Type B pancreatic cell (in vitro differentiated cells): ENCODE data around the gene ZNF438. TPM values are rescaled to one million over a fixed set of nuclear protein-coding genes. Genes with fewer than 3 reads are reported as not detected.

Source experiments
- DNase-seq: peaks from one replicate; pipeline ENCODE4 v3.0.0; 2021; ENCODE audit warnings: mixed read lengths; ENCODE audit not compliant: unreplicated experiment; ENCODE audit errors: extremely low spot score
- H3K27ac Mint-ChIP-seq: 2 replicates; pipeline ENCODE4 v1.8.0; 2021; ENCODE audit warnings: mild to moderate bottlenecking, mixed read lengths
- H3K27me3 Mint-ChIP-seq: 2 replicates; pipeline ENCODE4 v1.8.0; 2021; ENCODE audit warnings: mixed read lengths
- H3K36me3 Mint-ChIP-seq: 2 replicates; pipeline ENCODE4 v1.8.0; 2021; ENCODE audit warnings: mixed read lengths
- H3K4me1 Mint-ChIP-seq: one replicate; pipeline ENCODE4 v1.8.0; 2021; ENCODE audit warnings: mixed read lengths; ENCODE audit not compliant: unreplicated experiment
- H3K4me3 Mint-ChIP-seq: 2 replicates; pipeline ENCODE4 v1.8.0; 2021; ENCODE audit warnings: mild to moderate bottlenecking, mixed read lengths
- H3K9me3 Mint-ChIP-seq: 2 replicates; pipeline ENCODE4 v1.8.0; 2021; ENCODE audit warnings: mixed read lengths
- CTCF ChIP-seq: fragments of 200-600 bp; sonication (generic); conservative IDR thresholded peaks from 2 replicates; pipeline ENCODE4 v1.5.0; 2021; ENCODE audit warnings: antibody characterized with exemption, mild to moderate bottlenecking
- total RNA-seq: library from RNA; stranded (reverse); gene quantifications from 2 replicates; pipeline ENCODE4 v1.2.1, GENCODE V29; 2021; ENCODE audit warnings: low replicate concordance

Gene ZNF438
- total RNA-seq, 1 donor from 2014 or later, result 3.7 TPM

- peaks cover 9% of the 10 kb centered on the region for H3K4me1 Mint-ChIP-seq
- H3K27me3 Mint-ChIP-seq, result no peaks in the 10 kb centered on the region
- H3K9me3 Mint-ChIP-seq, result peaks cover 7% of the 10 kb centered on the region
- no peak overlapping the region for H3K27ac Mint-ChIP-seq
- no peak for DNase-seq
- TF ChIP-seq CTCF, result no peak
- no peak overlapping the region for H3K4me3 Mint-ChIP-seq
- peaks cover 2% of the 10 kb centered on the region for H3K36me3 Mint-ChIP-seq
Measured at GRCh38 chr10:31000071-31000782, 31.4 kb downstream of the ZNF438 start.

- no peak overlapping the region for H3K27ac Mint-ChIP-seq
- H3K4me3 Mint-ChIP-seq, result no peak overlapping the region
- no peaks in the 10 kb centered on the region for H3K36me3 Mint-ChIP-seq
- TF ChIP-seq CTCF, result no peak
- DNase-seq, result no peak
- H3K9me3 Mint-ChIP-seq, result peaks cover 11% of the 10 kb centered on the region
- no peaks in the 10 kb centered on the region for H3K27me3 Mint-ChIP-seq
- H3K4me1 Mint-ChIP-seq, result peaks cover 9% of the 10 kb centered on the region
Measured at GRCh38 chr10:30999070-30999712, 32.5 kb downstream of the ZNF438 start.

- Mint-ChIP-seq H3K36me3 (no peaks in the 10 kb centered on the region), H3K4me3 (no peak overlapping the region), H3K4me1 (peaks cover 9% of the 10 kb centered on the region), H3K9me3 (peaks cover 14% of the 10 kb centered on the region), H3K27me3 (no peaks in the 10 kb centered on the region), H3K27ac (no peak overlapping the region)
- no peak for TF ChIP-seq CTCF
- no peak for DNase-seq
Measured at GRCh38 chr10:30997536-30998235, 34.0 kb downstream of the ZNF438 start.

GRCh38 chr10:30996481-30997005 lies 35.1 kb downstream of the ZNF438 start:
- Mint-ChIP-seq H3K36me3 (no peaks in the 10 kb centered on the region), H3K27ac (no peak overlapping the region), H3K4me1 (peaks cover 9% of the 10 kb centered on the region), H3K27me3 (no peaks in the 10 kb centered on the region), H3K4me3 (no peak overlapping the region), H3K9me3 (peaks cover 14% of the 10 kb centered on the region)
- no peak for TF ChIP-seq CTCF
- DNase-seq, result no peak

- no peak overlapping the region for H3K27ac Mint-ChIP-seq
- H3K4me1 Mint-ChIP-seq, result peaks cover 6% of the 10 kb centered on the region
- no peaks in the 10 kb centered on the region for H3K27me3 Mint-ChIP-seq
- no peaks in the 10 kb centered on the region for H3K36me3 Mint-ChIP-seq
- TF ChIP-seq CTCF, result no peak
- H3K4me3 Mint-ChIP-seq, result no peak overlapping the region
- DNase-seq, result no peak
- peaks cover 12% of the 10 kb centered on the region for H3K9me3 Mint-ChIP-seq
Measured at GRCh38 chr10:30995081-30995770, 36.4 kb downstream of the ZNF438 start.
